Prostate gland (tissue), 2 donors: ENCODE results near the gene KANK4.

Experiments used
- CTCF ChIP-seq, 4 experiments: fragments of 200-600 bp in 2 of 4; fragments of 450-650 bp in 2 of 4; sonication (generic) in 2 of 4; IDR thresholded peaks; 1 replicate in 3 of 4; 2 replicates in 1 of 4; pipeline ENCODE4 v1.5.1; 2016 to 2019; ENCODE audit warnings: antibody characterized with exemption in 4 of 4, mild to moderate bottlenecking in 2 of 4, moderate library complexity in 2 of 4
- POLR2A ChIP-seq: fragments of 450-650 bp; IDR thresholded peaks from one replicate; pipeline ENCODE4 v1.6.1; 2016; ENCODE audit warnings: antibody characterized with exemption, mild to moderate bottlenecking
- POLR2AphosphoS5 ChIP-seq: sonication (generic); formaldehyde crosslinking; IDR thresholded peaks from one replicate; pipeline ENCODE4 v1.6.1; 2017; ENCODE audit warnings: antibody characterized with exemption

DNA sequence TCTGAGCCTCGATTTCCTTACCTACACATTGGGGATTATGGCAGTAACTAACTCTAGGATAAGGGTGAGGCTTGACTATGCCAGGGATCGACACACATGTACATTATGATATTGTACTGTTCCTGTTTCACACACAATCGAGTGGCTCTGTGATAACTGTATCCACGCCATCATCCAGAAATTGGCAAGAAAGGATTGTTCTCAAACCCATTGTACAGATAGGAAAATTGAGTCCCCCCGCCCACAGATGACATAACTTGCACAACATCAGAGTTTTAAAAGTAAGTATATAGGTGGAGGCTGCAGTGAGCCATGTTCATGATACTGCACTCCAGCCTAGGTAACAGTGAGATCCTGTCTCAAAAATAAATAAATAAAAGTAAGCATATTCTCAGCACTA is 3.8 kb downstream of the KANK4 start:
- no peak for TF ChIP-seq POLR2AphosphoS5
- no peak for TF ChIP-seq CTCF (IDR thresholded peaks at IDR 0.05)
- TF ChIP-seq POLR2A, result no peak
